Amniotic epithelial cell (primary cell): ENCODE data around the gene ZC3H4.

Experiments
- DNase-seq: peaks from one replicate; pipeline ENCODE4 v3.0.0-alpha.2; 2010; ENCODE audit warnings: low read depth

The ZC3H4 gene

DNA sequence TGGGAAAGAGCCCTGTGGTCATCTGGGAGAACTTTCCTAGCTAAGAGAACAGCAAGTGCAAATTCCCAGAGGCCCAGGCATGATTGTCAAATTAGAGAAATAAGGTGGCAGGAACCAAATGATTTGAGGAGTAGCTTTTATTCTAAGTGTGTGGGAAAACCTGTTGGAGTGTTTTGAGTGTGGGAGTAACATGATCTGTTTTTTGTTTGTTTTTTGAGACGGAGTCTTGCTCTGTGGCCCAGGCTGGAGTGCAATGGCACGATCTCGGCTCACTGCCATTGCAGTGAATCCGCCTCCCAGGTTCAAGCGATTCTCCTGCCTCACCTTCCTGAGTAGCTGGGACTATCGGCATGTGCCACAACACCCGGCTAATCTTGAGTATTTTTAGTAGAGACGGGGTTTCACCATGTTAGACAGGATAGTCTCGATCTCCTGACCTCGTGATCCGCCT, 19.5 kb upstream of the ZC3H4 start:
- no peak for DNase-seq

- no peak for DNase-seq
Measured at GRCh38 chr19:47132194-47132852, 18.7 kb upstream of the ZC3H4 start.

DNA sequence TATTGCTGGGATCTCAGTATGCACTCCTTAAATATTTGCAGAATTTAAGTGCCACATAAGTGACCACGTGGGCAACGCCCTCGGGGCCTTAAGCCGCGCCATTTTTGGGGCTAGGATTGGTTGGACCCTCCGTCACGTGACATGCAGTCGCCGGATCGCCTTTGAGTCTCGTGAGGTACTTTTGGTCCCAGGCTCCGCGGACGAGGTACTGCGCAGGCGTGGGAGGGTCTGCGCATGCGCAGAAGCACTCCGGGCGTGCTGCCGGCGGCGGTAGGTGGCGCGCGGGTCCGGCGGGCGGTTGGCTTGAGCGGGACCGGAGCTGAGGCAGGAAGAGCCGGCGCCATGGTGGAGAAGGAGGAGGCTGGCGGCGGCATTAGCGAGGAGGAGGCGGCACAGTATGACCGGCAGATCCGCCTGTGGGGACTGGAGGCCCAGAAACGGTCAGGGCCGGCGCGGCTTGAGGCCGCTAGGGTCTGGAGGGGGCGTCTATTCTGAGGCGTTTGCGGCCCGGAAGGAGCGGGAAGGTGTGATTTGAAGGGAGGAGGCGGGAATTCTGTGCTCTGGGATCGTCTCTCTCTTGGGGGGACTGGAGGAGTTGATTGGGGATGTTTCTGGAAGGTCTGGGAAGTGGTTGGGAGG, 17.1 kb upstream of the ZC3H4 start, which contains the start of gene SAE1:
Gene SAE1, plus strand, starts transcription at position 247 of the 639 bp plus-strand sequence. Its CDS starts 96 bp downstream, at position 343.
- peak; percentile 96 for DNase-seq

DNA sequence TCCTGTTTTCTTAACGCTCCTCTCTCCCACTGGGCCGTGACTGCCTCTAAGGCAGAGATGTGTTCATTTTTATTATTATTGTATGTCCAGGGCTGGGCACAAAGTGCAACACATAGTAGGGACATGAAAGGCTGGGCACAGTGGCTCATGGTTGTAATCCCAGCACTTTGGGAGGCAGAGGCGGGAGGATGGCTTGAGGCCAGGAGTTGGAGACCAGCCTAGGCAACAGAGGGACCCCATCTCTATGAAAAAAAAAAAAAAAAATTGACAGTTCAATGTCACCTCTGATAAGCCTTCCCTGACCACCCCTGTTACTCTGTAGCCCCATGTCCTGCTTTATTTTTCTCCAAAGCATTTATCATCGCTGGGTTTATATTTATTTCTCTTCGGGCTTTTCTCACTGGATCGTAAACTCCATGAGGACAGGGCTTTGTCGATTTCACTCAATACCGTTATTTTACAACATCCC, 16.6 kb upstream of the ZC3H4 start:
- DNase-seq = no peak

DNA sequence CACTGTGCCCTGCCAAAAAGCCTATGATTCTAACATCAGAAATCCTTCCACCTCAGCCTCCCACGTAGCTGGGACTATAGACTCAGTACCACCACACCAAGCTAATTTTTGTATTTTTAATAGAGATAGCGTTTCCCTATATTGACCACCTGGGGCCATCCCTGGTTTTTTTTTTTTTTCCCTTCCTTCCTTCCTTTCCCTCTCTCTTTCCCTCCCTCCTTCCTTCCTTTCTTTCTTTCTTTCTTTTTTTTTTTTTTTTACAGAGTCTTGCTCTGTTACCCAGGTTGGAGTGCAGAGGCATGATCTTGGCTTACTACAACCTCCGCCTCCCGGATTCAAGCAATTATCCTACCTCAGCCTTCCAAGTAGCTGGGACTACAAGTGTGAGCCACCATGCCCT, 16.0 kb upstream of the ZC3H4 start:
- DNase-seq = no peak

GRCh38 chr19:47125669-47125938, 12.0 kb upstream of the ZC3H4 start:
- no peak for DNase-seq

DNA sequence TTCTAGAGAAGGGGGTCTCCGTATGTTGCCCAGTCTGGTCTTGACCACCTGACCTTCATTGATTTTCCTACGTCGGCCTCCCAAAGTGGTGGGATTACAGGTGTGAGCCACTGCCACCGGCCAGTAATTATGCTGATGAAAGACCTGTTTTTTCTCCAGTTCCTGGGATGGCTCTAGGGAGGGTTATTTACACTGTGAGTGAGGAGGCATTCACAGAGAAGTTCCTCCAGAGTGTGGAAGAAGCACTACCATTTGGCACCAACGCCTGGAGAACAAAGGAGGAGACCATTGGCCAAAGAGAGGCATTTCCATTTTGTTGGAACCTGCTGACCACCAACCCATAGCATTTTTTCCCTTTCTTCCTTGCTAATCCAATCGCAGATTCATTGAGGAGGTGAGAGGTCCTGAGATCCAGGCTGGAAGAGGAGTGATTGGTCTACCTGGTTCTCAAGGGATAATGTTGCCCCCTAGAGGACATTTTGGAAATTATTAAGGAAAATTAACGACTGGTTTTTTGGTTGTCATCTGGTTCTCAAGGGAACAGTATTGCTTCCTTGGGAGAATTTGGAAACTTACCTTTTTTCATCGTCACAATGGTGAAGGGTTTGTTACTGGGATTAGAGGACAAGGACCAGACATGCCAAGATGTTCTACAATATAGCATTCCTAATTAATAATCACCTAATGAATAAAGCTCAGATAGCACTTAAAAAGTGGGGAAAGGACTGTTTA, 11.5 kb upstream of the ZC3H4 start:
- peak; percentile 73 for DNase-seq

DNA sequence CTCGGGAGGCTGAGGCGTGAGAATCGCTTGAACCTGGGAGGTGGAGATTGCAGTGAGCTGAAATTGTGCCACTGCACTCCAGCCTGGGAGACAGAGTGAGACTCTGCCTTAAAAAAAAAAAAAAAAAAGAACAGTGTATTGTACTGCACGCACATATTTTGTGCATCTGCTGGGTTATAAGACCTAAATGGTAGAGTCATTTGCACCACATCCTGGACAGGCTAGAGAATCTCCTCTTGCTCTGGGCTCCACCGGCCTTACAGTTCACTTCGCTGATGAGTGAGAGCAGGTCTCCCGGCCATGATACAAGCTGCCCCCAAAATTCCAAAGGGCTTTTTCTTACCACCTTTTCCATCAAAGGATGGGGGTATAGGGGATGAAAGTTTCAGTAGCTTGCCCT, 9.8 kb upstream of the ZC3H4 start:
- no peak for DNase-seq

GRCh38 chr19:47122359-47123335, 9.1 kb upstream of the ZC3H4 start:
- DNase-seq = peak; percentile 83

DNA sequence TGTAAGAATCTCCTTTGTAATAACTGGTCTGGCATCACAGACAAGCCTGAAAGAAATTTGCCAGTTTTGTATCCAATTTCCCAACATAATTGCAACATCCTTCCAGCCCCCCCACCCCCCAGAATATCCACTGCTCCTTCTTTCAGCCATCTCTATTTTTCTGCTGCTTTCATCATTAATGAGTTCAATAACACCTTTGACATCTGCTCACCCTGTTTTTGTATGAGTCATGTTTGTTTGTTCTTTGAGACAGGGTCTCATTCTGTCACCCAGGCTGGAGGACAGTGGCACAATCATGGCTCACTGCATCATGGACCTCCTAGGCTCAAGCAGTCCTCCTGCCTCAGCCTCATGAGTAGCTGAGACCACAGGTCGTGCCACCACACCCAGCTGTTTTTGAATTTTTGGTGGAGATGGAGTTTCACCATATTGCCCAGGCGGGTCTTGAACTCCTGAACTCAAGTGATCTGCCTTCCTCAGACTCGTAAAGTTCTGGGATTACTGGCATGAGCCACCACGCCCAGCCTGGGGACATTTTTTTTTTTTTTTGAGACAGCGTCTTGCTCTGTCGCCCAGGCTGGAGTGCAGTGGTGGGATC, 7.0 kb upstream of the ZC3H4 start:
- DNase-seq = no peak

- DNase-seq = no peak
Measured at GRCh38 chr19:47113850-47114651, 475 bp upstream of the ZC3H4 start.

GRCh38 chr19:47112166-47112996, 1.2 kb downstream of the ZC3H4 start:
- peak; percentile 86 for DNase-seq

GRCh38 chr19:47111682-47112165, 1.9 kb downstream of the ZC3H4 start:
- no peak for DNase-seq

DNA sequence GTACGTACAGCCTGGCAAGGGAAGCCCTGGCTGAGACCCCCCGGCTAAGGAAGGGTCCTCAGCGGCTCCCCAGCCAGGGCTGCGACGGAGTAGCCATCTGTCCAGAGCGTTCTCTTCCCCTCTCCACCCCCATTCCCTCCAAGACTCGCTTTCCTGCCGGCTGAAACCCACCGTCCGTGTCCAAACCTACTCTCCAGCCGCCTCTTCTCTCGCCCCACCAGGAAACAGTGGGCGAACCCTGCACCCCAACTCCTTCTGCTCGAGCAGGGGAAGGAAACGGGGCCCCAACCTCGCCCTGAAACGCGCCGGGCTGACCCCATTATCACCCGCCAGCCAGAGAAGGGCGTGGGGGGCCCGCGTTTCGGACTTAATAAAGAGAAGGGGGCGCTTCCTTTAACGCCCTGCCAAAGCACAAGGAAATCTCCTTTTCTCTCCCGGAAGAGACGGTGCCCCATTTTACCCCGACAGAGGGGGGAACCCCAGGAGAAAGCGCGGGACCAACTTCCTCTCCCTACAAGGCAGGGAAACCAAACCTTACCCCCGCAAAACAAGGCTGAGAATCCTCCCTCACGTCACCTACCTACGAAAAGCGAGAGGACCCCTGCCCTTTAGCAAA, 2.5 kb downstream of the ZC3H4 start:
- DNase-seq = no peak

DNA sequence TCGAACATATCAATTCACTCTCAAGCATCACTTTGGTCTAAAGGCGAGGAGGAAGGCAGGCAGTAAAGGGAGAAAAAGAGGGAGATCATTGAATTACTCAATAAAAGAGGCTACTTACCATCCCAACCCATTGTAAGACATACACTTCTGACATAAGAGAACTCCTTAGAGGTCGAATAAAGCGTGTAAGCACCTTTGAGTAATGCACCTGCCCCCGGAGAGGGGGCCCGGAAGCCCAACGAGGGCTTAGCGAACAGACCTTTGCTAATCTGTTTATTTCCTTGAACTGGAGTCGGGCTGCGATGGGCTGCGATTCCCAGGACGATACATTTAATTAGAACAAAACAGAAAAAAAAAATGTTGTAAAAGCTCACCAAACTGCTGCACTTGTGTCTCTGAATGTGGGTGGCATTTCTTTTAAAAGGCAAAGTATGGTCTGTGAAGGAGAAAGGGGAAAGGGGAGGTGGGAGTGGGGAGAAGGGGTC, 3.0 kb downstream of the ZC3H4 start:
- DNase-seq = no peak

- DNase-seq = peak; percentile 54
Measured at GRCh38 chr19:47109541-47110375, 3.8 kb downstream of the ZC3H4 start.

GRCh38 chr19:47109177-47109540, 4.4 kb downstream of the ZC3H4 start:
- DNase-seq = no peak
